ENCODE data around the gene TXNDC8. TPM values are rescaled to one million over a fixed set of nuclear protein-coding genes. Genes with fewer than 3 reads are reported as not detected.
A peak's percentile ranks its signal among the peaks of the same experiment; 100 is the strongest.

TXNDC8 gene
- total RNA-seq, 1 experiment from 2014 or later: not detected

- Histone ChIP-seq H2AFZ (ENCODE audit: low read length) (no peak overlapping the region), H3K9ac (ENCODE audit: low read length) (no peak overlapping the region), H3F3A (ENCODE audit: low read length, unreplicated experiment) (no peaks in the 10 kb centered on the region), H3K4me2 (ENCODE audit: low read length) (no peak overlapping the region), H3K27me3 (ENCODE audit: low read length) (no peaks in the 10 kb centered on the region), H3K4me1 (ENCODE audit: insufficient read depth, low read length) (no peaks in the 10 kb centered on the region), H3K27ac (ENCODE audit: low read length) (no peak overlapping the region), H3K36me3 (ENCODE audit: low read depth, low read length) (no peaks in the 10 kb centered on the region), H3K4me3 (ENCODE audit: low read length) (no peak overlapping the region), H4K20me1 (ENCODE audit: low read length) (no peaks in the 10 kb centered on the region), H3K79me2 (ENCODE audit: low read length) (no peaks in the 10 kb centered on the region), H3K9me3 (ENCODE audit: low read length) (no peaks in the 10 kb centered on the region), H3K9me2 (replicated peaks; ENCODE audit: low read length) (no peaks in the 10 kb centered on the region)
- intact Hi-C loops (cut with micrococcal nuclease): no loop called here
- ChIA-PET POLR2A (ENCODE audit: unreplicated experiment) (no interaction called here), CTCF (no interaction called here)
- ATAC-seq (no peak), DNase-seq (no peak)
- BruUV-seq (replicated peaks): no TSS peak
- no peak for TF ChIP-seq EZH2phosphoT487 (IDR thresholded peaks at IDR 0.05; ENCODE audit: borderline replicate concordance, low read length)
- TF ChIP-seq EZH2 (IDR thresholded peaks at IDR 0.05; ENCODE audit: low read length, unreplicated experiment): no peak
- no peak for TF ChIP-seq CTCF (conservative IDR thresholded peaks at IDR 0.05; ENCODE audit: low read depth, low read length)
Measured at GRCh38 chr9:110328763-110329162, 8.9 kb downstream of the TXNDC8 start.

- H3K4me3 ChIP-seq (ENCODE audit: low read length): no peak overlapping the region
- no peaks in the 10 kb centered on the region for H3K36me3 ChIP-seq (ENCODE audit: low read depth, low read length)
- intact Hi-C loops (cut with micrococcal nuclease): no loop called here
- peak; percentile 38; the same call in 1 of the 2 replicates for ATAC-seq
- no peaks in the 10 kb centered on the region for H3K9me2 ChIP-seq (replicated peaks; ENCODE audit: low read length)
- H3K4me1 ChIP-seq (ENCODE audit: insufficient read depth, low read length): no peaks in the 10 kb centered on the region
- H3K27ac ChIP-seq (ENCODE audit: low read length): no peak overlapping the region
- H3K27me3 ChIP-seq (ENCODE audit: low read length): no peaks in the 10 kb centered on the region
- POLR2A ChIA-PET (ENCODE audit: unreplicated experiment): no interaction called here
- no peaks in the 10 kb centered on the region for H3K9me3 ChIP-seq (ENCODE audit: low read length)
- H3K4me2 ChIP-seq (ENCODE audit: low read length): no peak overlapping the region
- CTCF ChIA-PET: no interaction called here
- no peaks in the 10 kb centered on the region for H4K20me1 ChIP-seq (ENCODE audit: low read length)
- H3F3A ChIP-seq (ENCODE audit: low read length, unreplicated experiment): no peaks in the 10 kb centered on the region
- no peak overlapping the region for H3K9ac ChIP-seq (ENCODE audit: low read length)
- no peak for TF ChIP-seq EZH2phosphoT487 (IDR thresholded peaks at IDR 0.05; ENCODE audit: borderline replicate concordance, low read length)
- TF ChIP-seq EZH2 (IDR thresholded peaks at IDR 0.05; ENCODE audit: low read length, unreplicated experiment): no peak
- TF ChIP-seq CTCF (conservative IDR thresholded peaks at IDR 0.05; ENCODE audit: low read depth, low read length): no peak
- DNase-seq: no peak
- no TSS peak for BruUV-seq (replicated peaks)
- H3K79me2 ChIP-seq (ENCODE audit: low read length): no peaks in the 10 kb centered on the region
- H2AFZ ChIP-seq (ENCODE audit: low read length): no peak overlapping the region
Measured at GRCh38 chr9:110327716-110328115, 9.9 kb downstream of the TXNDC8 start.

GRCh38 chr9:110323818-110324217, 13.8 kb downstream of the TXNDC8 start:
- no peak overlapping the region for H3K9ac ChIP-seq (ENCODE audit: low read length)
- H3K9me3 ChIP-seq (ENCODE audit: low read length): no peaks in the 10 kb centered on the region
- no peaks in the 10 kb centered on the region for H3K79me2 ChIP-seq (ENCODE audit: low read length)
- no peak overlapping the region for H3K4me2 ChIP-seq (ENCODE audit: low read length)
- no peak overlapping the region for H3K4me3 ChIP-seq (ENCODE audit: low read length)
- no peaks in the 10 kb centered on the region for H4K20me1 ChIP-seq (ENCODE audit: low read length)
- H3K4me1 ChIP-seq (ENCODE audit: insufficient read depth, low read length): no peaks in the 10 kb centered on the region
- BruUV-seq (replicated peaks): no TSS peak
- ChIA-PET CTCF (no interaction called here), POLR2A (ENCODE audit: unreplicated experiment) (no interaction called here)
- DNase-seq (no peak), ATAC-seq (no peak)
- no peaks in the 10 kb centered on the region for H3K9me2 ChIP-seq (replicated peaks; ENCODE audit: low read length)
- no peaks in the 10 kb centered on the region for H3F3A ChIP-seq (ENCODE audit: low read length, unreplicated experiment)
- H2AFZ ChIP-seq (ENCODE audit: low read length): no peak overlapping the region
- intact Hi-C loops (cut with micrococcal nuclease): no loop called here
- H3K27me3 ChIP-seq (ENCODE audit: low read length): no peaks in the 10 kb centered on the region
- TF ChIP-seq EZH2phosphoT487 (IDR thresholded peaks at IDR 0.05; ENCODE audit: borderline replicate concordance, low read length) (no peak), CTCF (conservative IDR thresholded peaks at IDR 0.05; ENCODE audit: low read depth, low read length) (no peak), EZH2 (IDR thresholded peaks at IDR 0.05; ENCODE audit: low read length, unreplicated experiment) (no peak)
- no peak overlapping the region for H3K27ac ChIP-seq (ENCODE audit: low read length)
- no peaks in the 10 kb centered on the region for H3K36me3 ChIP-seq (ENCODE audit: low read depth, low read length)

Data from PC-3 (cell line).